Erythroblast (primary cell): ENCODE results near the gene PTOV1.

ENCODE experiments used
- GATA1 ChIP-seq: IDR thresholded peaks from 2 replicates; pipeline ENCODE4 v1.6.1; 2011; ENCODE audit warnings: low read depth, mild to moderate bottlenecking, control low read depth, low read length, moderate library complexity
- POLR2A ChIP-seq: IDR thresholded peaks from 2 replicates; pipeline ENCODE4 v1.6.1; 2011; ENCODE audit warnings: mild to moderate bottlenecking, low read length

- TF ChIP-seq POLR2A: no peak
- TF ChIP-seq GATA1: no peak
These were observed 15.4 kb upstream of the PTOV1 start for GRCh38 chr19:49835562-49835961.
